ENCODE data around the gene CTNND2.
"Not testable (repeated sequence)": the region's sequence is repeated elsewhere in the genome, so short reads cannot be mapped to it uniquely, and the experiment has no call there.

CTNND2 gene

DNA sequence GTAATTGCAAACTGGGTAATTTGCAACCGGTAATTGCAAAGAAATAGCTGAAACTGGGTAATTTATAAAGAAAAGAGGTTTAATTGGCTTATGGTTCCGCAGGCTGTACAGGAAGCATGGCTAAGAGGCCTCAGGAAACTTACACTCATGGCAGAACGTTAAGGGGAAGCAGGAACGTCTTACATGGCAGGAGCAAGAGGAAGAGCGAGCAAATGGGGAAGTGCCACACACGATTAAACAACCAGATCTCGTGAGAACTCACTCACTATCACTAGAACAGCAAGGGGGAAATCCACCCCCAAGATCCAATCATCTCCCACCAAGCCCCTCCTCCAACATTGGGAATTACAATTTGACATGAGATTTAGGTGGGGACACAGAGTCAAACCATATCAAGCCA is 590.6 kb downstream of the CTNND2 start:
- DNase-seq (ENCODE audit: low read depth in 2 of 2) = not testable (repeated sequence)

DNA sequence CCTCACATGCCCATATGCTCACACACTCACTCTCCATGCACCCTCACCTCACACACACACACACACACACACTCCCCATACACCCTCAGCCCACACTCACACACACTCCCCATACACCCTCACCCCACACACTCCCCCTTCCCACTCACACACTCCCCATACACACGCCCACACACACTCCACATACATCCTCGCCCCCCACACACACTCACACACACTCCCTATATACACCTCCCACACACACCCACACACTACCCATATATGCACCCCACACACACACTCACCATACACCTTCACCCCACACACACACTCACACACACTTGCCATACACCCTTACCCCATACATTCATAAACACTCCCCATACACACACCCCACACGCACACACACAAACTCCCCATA is 592.5 kb downstream of the CTNND2 start:
- no peak for DNase-seq (ENCODE audit: low read depth in 2 of 2)

- no peak for DNase-seq (ENCODE audit: low read depth in 2 of 2)
These were observed 593.0 kb downstream of the CTNND2 start for GRCh38 chr5:11311272-11311671.

DNA sequence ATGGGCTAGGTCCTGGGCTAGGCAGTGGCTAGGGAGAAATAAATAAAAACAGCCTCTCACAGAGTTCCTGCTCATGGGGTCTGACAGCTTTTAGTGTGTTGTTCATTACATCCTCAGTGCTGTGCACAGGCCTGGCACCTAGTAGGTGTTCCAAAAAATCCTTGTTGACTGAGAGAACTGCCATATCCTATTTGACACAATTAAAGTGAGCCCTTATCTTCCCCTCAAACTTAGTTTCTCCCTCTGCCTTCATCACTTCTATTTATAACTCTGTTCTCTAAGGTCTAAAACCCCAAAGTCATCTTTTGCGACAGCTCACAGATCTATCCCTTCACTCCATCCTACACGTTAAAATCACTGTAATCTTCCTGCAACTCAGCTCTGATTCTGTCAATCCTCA is 594.1 kb downstream of the CTNND2 start:
- no peak for DNase-seq (ENCODE audit: low read depth in 2 of 2)

- DNase-seq (ENCODE audit: low read depth in 2 of 2) = no peak
These were observed 597.9 kb downstream of the CTNND2 start for GRCh38 chr5:11306365-11306764.

GRCh38 chr5:11305245-11305644 is 599.0 kb downstream of the CTNND2 start:
- DNase-seq (ENCODE audit: low read depth in 2 of 2) = no peak

- DNase-seq (ENCODE audit: low read depth in 2 of 2) = no peak
These were observed 599.6 kb downstream of the CTNND2 start for GRCh38 chr5:11304641-11305040.

DNA sequence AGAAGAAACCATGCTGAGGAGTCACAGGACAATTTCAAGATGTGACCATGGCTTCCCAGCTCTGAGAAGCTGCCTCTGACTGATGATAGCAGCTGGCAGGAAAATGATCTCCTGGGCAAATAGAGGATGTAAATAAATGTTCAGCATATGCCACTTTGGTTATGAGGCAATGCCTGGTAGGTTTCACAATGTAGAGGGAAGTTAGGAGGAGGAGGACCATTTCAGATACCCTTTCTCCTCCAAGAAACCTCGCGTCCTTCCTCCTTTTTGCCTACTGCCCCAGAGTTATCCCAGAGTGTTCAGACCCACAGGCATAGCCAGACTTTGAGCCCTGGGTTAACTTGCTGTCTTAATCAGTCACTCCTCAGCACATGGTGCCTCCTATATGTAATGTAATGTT is 601.6 kb downstream of the CTNND2 start:
- DNase-seq (ENCODE audit: low read depth in 2 of 2) = no peak

GRCh38 chr5:11301171-11301570 is 603.1 kb downstream of the CTNND2 start:
- no peak for DNase-seq (ENCODE audit: low read depth in 2 of 2)

- DNase-seq (ENCODE audit: low read depth in 2 of 2) = no peak
These were observed 603.5 kb downstream of the CTNND2 start for GRCh38 chr5:11300736-11301135.

DNA sequence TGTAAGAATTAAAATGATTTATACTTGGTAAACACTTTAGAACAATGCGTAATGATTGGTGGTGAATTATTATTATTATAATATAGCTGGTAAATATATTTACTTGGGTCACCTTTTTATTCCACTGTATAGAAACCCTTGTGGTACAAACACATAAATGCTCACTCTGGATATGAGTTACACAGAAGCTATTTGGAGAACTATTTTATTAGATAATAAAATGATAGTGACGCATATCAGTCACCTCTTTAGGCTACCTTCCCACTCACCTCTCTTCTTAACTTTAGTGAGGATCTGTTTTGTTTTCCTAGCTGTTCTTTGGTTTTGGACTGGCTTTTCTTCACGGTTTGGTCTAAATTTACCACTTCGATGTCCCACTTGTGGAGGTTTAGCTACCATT is 605.4 kb downstream of the CTNND2 start:
- no peak for DNase-seq (ENCODE audit: low read depth in 2 of 2)

- no peak for DNase-seq (ENCODE audit: low read depth in 2 of 2)
These were observed 610.7 kb downstream of the CTNND2 start for GRCh38 chr5:11293523-11293922.

DNA sequence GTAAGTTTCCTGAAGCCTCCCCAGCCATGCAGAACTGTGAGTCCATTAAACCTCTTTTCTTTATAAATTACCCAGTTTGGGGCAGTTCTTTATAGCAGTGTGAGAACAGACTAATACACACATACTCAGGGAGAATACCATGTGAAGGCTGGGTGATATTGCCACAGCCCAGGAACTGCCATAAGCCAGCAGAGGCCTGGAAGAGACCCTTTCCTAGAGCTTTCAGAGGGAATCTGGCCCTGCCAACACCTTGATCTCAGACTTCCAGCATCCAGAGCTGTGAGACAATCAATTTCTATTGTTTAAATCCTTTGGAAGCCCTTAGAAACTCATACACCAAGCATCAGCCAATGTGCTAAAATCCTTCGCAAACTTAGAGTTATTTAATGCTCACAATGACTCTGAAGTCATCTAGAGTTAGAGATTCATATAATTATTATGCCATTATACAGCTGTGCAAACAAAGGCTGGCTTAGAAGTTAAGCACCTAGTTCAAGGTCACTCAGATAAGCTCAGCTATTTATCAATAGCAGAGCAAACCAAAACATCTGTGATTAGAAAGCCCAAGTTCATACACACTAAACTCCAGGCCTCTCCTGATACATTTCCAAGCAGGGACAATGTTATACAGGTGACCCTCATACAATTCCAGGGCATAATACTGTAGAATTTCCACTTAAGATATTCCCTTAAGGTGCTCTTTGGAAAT is 611.4 kb downstream of the CTNND2 start:
- DNase-seq (ENCODE audit: low read depth in 2 of 2) = no peak

DNA sequence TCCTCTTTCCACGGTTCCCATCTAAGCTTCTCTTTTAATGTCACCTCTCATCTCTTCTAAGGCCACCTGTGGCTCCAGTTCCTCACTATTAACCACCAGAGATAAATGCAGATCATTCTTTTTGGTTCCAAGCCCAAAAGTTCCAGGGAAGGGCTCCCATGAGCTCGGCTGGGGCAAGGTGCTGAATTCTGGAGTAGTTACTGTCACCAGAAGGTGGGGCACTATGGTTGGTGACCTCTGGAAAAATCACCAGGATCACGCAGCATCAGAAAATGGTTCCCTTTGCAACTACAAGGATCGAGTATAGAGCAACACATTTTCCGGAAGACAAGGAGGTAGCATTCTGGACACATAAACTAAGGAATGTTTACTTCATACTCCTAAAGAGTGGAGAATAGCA is 614.5 kb downstream of the CTNND2 start:
- no peak for DNase-seq (ENCODE audit: low read depth in 2 of 2)

- no peak for DNase-seq (ENCODE audit: low read depth in 2 of 2)
These were observed 615.0 kb downstream of the CTNND2 start for GRCh38 chr5:11289208-11289607.

GRCh38 chr5:11281842-11282241 is 622.4 kb downstream of the CTNND2 start:
- DNase-seq (ENCODE audit: low read depth in 2 of 2) = no peak

DNA sequence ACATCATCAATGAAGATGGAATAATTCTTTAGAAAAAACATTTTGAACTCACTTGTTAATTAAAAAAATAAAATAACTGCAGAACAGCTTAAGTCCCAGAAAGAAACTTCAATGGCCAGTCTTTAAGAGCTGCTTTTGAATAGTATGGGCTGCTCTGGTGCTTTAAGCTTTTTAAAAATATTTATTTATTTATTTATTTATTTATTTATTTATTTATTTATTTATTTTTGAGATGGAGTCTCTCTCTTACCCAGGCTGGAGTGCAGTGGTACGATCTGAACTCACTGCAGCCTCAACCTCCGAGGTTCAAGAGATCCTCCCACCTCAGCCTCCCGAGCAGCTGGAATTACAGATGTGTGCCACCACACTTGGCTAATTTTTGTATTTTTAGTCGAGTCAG is 626.9 kb downstream of the CTNND2 start:
- DNase-seq (ENCODE audit: low read depth in 2 of 2) = no peak

DNA sequence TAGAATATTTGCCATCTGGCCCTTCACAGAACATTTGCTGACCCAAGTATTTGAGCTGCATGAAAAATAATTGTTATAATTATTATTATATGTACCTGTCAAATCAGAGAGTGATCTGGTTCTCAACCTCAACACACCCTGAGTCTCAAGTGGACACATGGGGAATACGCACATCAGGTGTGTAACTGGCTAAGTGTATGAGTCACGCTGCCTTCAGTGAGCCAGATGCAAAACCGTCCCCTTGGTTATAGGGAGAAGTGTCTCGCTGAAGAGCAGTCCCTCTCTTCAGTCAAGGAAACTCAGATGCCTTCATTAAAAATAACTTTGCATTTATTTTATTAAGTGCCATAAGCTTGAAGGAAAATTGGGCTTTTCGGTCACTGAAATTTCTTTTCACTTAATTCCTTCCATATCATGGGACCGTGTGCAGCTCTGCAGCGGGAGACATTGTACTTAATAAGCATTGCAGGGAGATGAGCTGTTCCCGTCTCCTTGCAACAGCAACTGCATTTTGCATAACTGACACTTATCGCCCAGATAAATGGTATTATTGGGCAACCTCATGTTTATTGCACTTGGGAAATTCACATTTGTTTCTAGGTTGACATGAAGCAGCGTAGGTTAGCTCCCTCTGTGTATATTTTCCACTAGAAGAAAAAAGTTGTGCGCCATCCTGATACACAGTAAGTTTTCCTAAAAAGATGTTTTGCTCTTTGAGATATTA is 630.9 kb downstream of the CTNND2 start:
- no peak for DNase-seq (ENCODE audit: low read depth in 2 of 2)

GRCh38 chr5:11269515-11269914 is 634.7 kb downstream of the CTNND2 start:
- no peak for DNase-seq (ENCODE audit: low read depth in 2 of 2)

- no peak for DNase-seq (ENCODE audit: low read depth in 2 of 2)
These were observed 635.4 kb downstream of the CTNND2 start for GRCh38 chr5:11268891-11269290.

- no peak for DNase-seq (ENCODE audit: low read depth in 2 of 2)
These were observed 637.9 kb downstream of the CTNND2 start for GRCh38 chr5:11266331-11266730.

DNA sequence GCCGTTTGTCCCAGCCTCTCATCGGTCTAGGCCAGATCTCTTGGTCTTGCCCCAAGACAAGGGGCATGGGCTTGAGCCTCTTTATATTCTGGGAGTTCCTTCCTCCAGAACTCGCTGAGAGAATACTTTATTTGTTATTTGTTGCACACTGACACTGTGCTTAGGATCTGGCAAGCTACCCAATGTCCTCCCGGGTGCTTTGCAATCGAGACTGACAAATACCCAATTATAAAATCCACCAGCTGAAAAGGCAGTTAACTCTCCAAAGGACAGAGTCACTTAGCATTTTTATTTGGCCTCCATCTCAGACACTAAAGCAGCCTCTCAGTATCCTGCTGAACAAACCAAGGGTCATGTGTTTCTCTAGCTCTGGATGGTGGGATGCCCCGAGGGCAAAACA is 643.0 kb downstream of the CTNND2 start:
- DNase-seq (ENCODE audit: low read depth in 2 of 2) = no peak

GRCh38 chr5:11258001-11258400 is 646.2 kb downstream of the CTNND2 start:
- no peak for DNase-seq (ENCODE audit: low read depth in 2 of 2)

DNA sequence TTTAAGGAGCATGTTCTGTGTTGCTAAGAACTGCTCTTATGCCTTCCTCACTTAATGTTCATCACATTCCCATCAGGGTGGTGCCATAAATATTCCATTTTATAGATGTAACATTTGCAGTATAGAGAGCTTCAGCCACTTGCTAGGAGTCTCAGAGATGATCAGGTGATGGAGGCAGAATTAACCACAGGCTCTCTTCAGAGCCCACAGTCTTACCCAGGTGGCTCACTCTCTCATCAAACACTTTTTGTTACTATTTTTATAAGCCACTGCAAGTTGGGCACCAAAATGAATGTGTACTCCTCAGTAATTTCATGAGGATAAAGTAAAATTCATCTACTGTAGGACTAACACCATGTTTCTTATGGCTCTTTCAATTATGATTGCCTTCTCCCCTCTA is 651.7 kb downstream of the CTNND2 start:
- no peak for DNase-seq (ENCODE audit: low read depth in 2 of 2)

Data from stimulated activated CD8-positive, alpha-beta memory T cell treated with anti-CD3 and anti-CD28 coated beads, Interleukin-15, amount 100 ng/mL, for 4 hours (primary cell).